GM06990 (cell line): ENCODE results near the gene SPATA12.

Experiments
- DNase-seq: peaks from one replicate; pipeline ENCODE4 v3.0.0-alpha.2; 2011; ENCODE audit not compliant: insufficient read length; ENCODE audit errors: extremely low read depth
- H3K27me3 ChIP-seq: replicated peaks from 2 replicates; pipeline ENCODE4 v1.6.0; 2011; ENCODE audit warnings: low read length; ENCODE audit not compliant: control insufficient read depth, insufficient read depth
- H3K36me3 ChIP-seq: 2 replicates; pipeline ENCODE4 v1.5.1; 2011; ENCODE audit warnings: low read length; ENCODE audit not compliant: control insufficient read depth, insufficient read depth
- H3K4me3 ChIP-seq: replicated peaks from 2 replicates; pipeline ENCODE4 v1.5.1; 2011; ENCODE audit warnings: low read depth, mild to moderate bottlenecking, control low read depth, low read length
- TF ChIP-seq, protein P1 (sequence below): IDR thresholded peaks from 2 replicates; pipeline ENCODE4 v1.5.1; 2011; ENCODE audit warnings: low read length, control low read depth, mild to moderate bottlenecking, inconsistent platforms; ENCODE audit not compliant: insufficient read depth, poor library complexity, severe bottlenecking

Gene SPATA12

DNA sequence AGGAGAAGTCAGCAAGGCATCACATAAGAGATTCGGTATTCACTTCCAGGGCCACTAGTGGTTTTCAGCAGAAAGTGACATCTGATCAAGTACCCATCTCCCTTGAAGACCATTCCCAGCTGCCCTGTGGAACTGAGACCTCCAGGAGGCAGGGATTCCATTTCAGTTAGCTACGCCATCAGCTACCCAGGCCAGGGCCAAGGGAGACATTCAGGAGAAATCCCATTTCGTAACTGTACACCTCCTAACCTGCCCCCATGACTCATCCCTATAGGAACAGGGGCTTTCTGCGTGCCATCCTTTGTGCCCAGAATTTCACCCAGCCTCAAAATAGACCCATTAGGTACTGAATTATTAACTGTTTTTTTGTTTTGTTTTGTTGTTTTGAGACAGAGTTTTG lies 24.7 kb downstream of the SPATA12 start:
- peaks cover 2% of the 10 kb centered on the region; the same call in 1 of the 2 replicates for H3K27me3 ChIP-seq
- no peaks in the 10 kb centered on the region for H3K36me3 ChIP-seq
- H3K4me3 ChIP-seq = no peak overlapping the region
- TF ChIP-seq, protein P1, sequence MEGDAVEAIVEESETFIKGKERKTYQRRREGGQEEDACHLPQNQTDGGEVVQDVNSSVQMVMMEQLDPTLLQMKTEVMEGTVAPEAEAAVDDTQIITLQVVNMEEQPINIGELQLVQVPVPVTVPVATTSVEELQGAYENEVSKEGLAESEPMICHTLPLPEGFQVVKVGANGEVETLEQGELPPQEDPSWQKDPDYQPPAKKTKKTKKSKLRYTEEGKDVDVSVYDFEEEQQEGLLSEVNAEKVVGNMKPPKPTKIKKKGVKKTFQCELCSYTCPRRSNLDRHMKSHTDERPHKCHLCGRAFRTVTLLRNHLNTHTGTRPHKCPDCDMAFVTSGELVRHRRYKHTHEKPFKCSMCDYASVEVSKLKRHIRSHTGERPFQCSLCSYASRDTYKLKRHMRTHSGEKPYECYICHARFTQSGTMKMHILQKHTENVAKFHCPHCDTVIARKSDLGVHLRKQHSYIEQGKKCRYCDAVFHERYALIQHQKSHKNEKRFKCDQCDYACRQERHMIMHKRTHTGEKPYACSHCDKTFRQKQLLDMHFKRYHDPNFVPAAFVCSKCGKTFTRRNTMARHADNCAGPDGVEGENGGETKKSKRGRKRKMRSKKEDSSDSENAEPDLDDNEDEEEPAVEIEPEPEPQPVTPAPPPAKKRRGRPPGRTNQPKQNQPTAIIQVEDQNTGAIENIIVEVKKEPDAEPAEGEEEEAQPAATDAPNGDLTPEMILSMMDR = no peak
- no peak for DNase-seq

DNA sequence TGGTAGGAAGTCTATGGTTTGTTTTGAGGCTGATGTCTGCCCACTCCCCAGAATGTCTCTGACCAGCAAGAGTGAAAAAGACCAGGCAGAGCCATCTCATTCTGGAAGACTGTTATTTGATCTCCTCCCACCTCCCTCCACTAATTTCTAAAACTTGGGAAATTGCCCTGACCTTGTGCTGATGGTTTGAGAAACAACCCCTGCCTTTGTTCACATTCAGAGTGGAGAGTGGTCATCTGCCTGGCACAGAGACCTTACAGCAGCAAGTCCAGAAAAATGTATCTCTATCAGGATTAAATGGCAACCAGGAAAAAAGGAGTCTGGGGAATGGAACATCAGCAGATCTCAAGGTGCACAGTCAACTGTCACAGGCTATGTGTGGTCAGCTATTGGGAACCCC lies 25.7 kb downstream of the SPATA12 start:
- TF ChIP-seq, protein P1 = no peak
- Histone ChIP-seq H3K4me3 (no peak overlapping the region), H3K27me3 (peaks cover 1% of the 10 kb centered on the region; the same call in 1 of the 2 replicates), H3K36me3 (no peaks in the 10 kb centered on the region)
- no peak for DNase-seq

DNA sequence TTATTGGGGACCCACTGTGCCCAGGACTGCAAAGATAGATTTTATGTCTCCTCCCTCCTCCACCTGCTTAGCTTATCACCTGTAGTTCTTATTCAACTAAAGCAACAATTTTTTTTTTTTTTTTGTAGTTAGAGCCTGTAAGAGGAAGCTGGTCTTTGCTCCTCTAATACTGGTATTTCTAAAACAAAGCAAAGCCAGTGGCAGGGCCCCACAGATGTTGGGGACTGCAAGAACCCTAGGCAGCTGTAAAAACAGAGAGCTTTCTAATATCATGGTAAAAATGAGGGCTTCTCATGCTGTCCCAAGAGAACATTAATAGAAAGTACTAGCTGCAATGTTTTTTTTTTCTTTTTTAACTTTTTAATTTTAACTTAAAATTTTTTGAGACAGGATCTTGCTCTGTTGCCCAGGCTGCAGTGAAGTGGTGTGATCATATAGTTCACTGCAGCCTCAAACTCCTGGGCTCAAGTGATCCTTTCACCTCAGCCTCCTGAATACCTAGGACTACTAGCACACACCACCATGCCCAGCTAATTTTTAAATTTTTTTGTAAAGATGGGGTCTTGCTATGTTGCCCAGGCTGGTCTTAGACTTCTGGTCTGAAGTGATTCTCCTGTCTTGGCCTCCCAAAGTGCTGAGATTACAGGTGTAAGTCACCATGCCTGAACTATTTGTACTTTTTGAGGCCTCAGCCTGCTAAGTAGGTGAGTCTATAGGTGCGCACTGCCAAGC lies 27.1 kb downstream of the SPATA12 start:
- TF ChIP-seq, protein P1 = no peak
- Histone ChIP-seq H3K27me3 (peaks cover 1% of the 10 kb centered on the region; the same call in 1 of the 2 replicates), H3K36me3 (no peaks in the 10 kb centered on the region), H3K4me3 (no peak overlapping the region)
- no peak for DNase-seq

DNA sequence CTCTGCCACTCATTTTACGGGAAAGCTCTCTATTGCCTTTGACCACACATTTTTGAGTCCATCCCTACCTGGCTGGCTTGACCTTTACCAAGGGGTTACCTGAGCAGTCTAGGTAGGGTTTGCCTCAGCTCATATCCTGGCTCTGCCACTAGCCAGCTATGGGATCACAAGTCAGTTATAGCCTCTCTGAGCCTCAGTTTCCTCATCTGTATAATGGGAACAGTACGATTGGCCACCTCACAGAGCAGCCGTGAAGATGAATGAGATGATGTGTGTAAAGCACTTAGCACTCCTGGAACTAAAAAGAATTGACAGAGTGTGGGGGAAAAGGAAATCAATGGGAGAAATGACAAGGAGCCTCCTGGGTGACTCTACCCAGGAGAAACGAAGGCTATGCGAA lies 28.0 kb downstream of the SPATA12 start:
- Histone ChIP-seq H3K27me3 (peaks cover 1% of the 10 kb centered on the region; the same call in 1 of the 2 replicates), H3K36me3 (no peaks in the 10 kb centered on the region), H3K4me3 (no peak overlapping the region)
- TF ChIP-seq, protein P1 = no peak
- no peak for DNase-seq

DNA sequence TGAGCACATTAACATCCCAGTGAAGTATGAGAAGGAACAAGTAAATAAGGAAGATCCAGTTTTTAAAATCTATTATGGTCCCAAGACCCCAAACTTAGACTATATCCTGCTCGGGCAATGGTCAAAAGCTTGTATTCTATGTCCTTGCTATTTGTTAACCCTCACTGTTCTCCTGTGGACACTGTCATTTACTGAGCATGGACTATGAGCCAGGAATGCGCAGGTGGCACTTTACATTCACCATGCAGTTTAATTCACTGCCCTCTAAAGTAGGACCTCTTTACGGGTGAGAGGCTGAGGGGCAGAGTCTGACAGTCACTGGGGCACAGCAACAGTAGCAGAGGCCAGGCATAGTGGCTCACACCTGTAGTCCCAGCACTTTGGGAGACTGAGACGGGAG lies 28.6 kb downstream of the SPATA12 start:
- DNase-seq = no peak
- Histone ChIP-seq H3K4me3 (no peak overlapping the region), H3K27me3 (peaks cover 1% of the 10 kb centered on the region; the same call in 1 of the 2 replicates), H3K36me3 (no peaks in the 10 kb centered on the region)
- TF ChIP-seq, protein P1 = no peak
